H1 (cell line): ENCODE measurements around the gene OGT. TPM values are rescaled to one million over a fixed set of nuclear protein-coding genes. Genes with fewer than 3 reads are reported as not detected.

Experiments used
- CTCF ChIA-PET: fragments of 300-600 bp; sonication (Branson Sonifier 250); formaldehyde crosslinking; loops from one replicate; lab custom pipeline; 2021; ENCODE audit not compliant: partially characterized antibody; lab: Charles Lee
- POLR2A ChIA-PET: fragments of 300-600 bp; sonication (Branson Sonifier 250); formaldehyde crosslinking; loops from one replicate; lab custom pipeline; 2021; ENCODE audit warnings: inconsistent platforms; ENCODE audit not compliant: partially characterized antibody; lab: Charles Lee
- DNase-seq, 2 experiments: peaks; one replicate each; pipeline versions ENCODE4 v3.0.0 to v3.0.0-alpha.2; 2010 to 2022; ENCODE audit warnings: low spot score in 2 of 2, low read depth in 1 of 2, mixed read lengths in 1 of 2
- FAIRE-seq: peaks from 2 replicates; lab custom pipeline; 2011; peaks lifted over from hg19 to GRCh38; lab: Jason Lieb, UNC
- H2AFZ ChIP-seq: 2 replicates; pipeline ENCODE4 v1.8.1; 2012; ENCODE audit warnings: low read length, inconsistent platforms
- H2AK5ac ChIP-seq: 2 replicates; pipeline ENCODE4 v1.6.1; 2013; ENCODE audit warnings: low read depth, low read length
- H2BK120ac ChIP-seq: replicated peaks from 2 replicates; pipeline ENCODE3; 2013; ENCODE audit warnings: low read depth, low read length, inconsistent platforms
- H2BK12ac ChIP-seq: 2 replicates; pipeline ENCODE4 v1.6.1; 2013; ENCODE audit warnings: low read depth, low read length
- H2BK15ac ChIP-seq: 2 replicates; pipeline ENCODE4 v1.6.1; 2013; ENCODE audit warnings: low read length
- H2BK20ac ChIP-seq: 2 replicates; pipeline ENCODE4 v1.6.1; 2013; ENCODE audit warnings: low read length
- H2BK5ac ChIP-seq: 2 replicates; pipeline ENCODE4 v1.6.1; 2013; ENCODE audit warnings: low read depth, low read length
- H3K14ac ChIP-seq: 2 replicates; pipeline ENCODE4 v1.6.1; 2013; ENCODE audit warnings: inconsistent platforms; ENCODE audit not compliant: insufficient read length
- H3K18ac ChIP-seq: 2 replicates; pipeline ENCODE4 v1.6.1; 2013; ENCODE audit warnings: low read length; ENCODE audit errors: extremely low read depth
- H3K23ac ChIP-seq: 2 replicates; pipeline ENCODE4 v1.6.1; 2013; ENCODE audit warnings: inconsistent platforms; ENCODE audit not compliant: insufficient read length
- H3K23me2 ChIP-seq: 2 replicates; pipeline ENCODE4 v1.6.1; 2013; ENCODE audit warnings: low read depth, low read length
- H3K27ac ChIP-seq: 2 replicates; pipeline ENCODE4 v1.6.1; 2011; ENCODE audit warnings: low read depth, low read length, inconsistent platforms
- H3K27me3 ChIP-seq, 4 experiments: replicated peaks in 1 of 4; 1 replicate in 1 of 4; 2 replicates in 3 of 4; pipeline versions ENCODE4 v1.6.1 to v1.8.1; 2011 to 2013; ENCODE audit warnings: low read length in 3 of 4, mild to moderate bottlenecking in 3 of 4, inconsistent platforms in 2 of 4, mixed read lengths in 2 of 4, moderate library complexity in 1 of 4; ENCODE audit not compliant: control insufficient read depth in 3 of 4, insufficient read depth in 3 of 4; ENCODE audit errors: extremely low read depth in 1 of 4
- H3K36me3 ChIP-seq, 4 experiments: 2 replicates each; pipeline versions ENCODE4 v1.6.1 to v1.8.1; 2011 to 2013; ENCODE audit warnings: mild to moderate bottlenecking in 4 of 4, low read length in 3 of 4, moderate library complexity in 2 of 4, control low read depth in 1 of 4, inconsistent platforms in 1 of 4; ENCODE audit not compliant: insufficient read depth in 4 of 4, control insufficient read depth in 2 of 4
- H3K4ac ChIP-seq: replicated peaks from 2 replicates; pipeline ENCODE3; 2013; ENCODE audit warnings: low read length, low read depth, mixed read lengths, inconsistent platforms; ENCODE audit not compliant: insufficient read length
- H3K4me1 ChIP-seq, 4 experiments: replicated peaks in 1 of 4; 1 replicate in 1 of 4; 2 replicates in 3 of 4; pipeline versions ENCODE4 v1.6.1 to v1.8.1; 2011 to 2013; ENCODE audit warnings: low read length in 3 of 4, inconsistent platforms in 2 of 4, mixed read lengths in 1 of 4; ENCODE audit not compliant: insufficient read depth in 4 of 4, control insufficient read depth in 3 of 4
- H3K4me2 ChIP-seq, 2 experiments: 2 replicates each; pipeline versions ENCODE4 v1.6.1 to v1.8.1; 2011 to 2013; ENCODE audit warnings: low read depth in 2 of 2, low read length in 2 of 2, control low read depth in 1 of 2, inconsistent platforms in 1 of 2, mild to moderate bottlenecking in 1 of 2; ENCODE audit not compliant: insufficient read depth in 1 of 2
- H3K4me3 ChIP-seq, 4 experiments: fragments of 200-600, 300-600 bp in 1 of 4; sonication (generic), shearing (Covaris generic), sonication (Bioruptor Twin) in 1 of 4; 2 replicates each; pipeline versions ENCODE4 v1.5.1 to v1.8.1; 2011 to 2016; ENCODE audit warnings: low read length in 4 of 4, low read depth in 3 of 4, control low read depth in 2 of 4, inconsistent platforms in 2 of 4, mild to moderate bottlenecking in 2 of 4, mixed read lengths in 1 of 4, moderate library complexity in 1 of 4; ENCODE audit not compliant: insufficient read depth in 2 of 4; ENCODE audit errors: extremely low read depth in 1 of 4
- H3K56ac ChIP-seq: replicated peaks from 2 replicates; pipeline ENCODE3; 2013; ENCODE audit warnings: low read depth, mild to moderate bottlenecking, mixed read lengths, low read length, inconsistent platforms; ENCODE audit not compliant: insufficient read length
- H3K79me1 ChIP-seq: 2 replicates; pipeline ENCODE4 v1.6.1; 2013; ENCODE audit warnings: low read depth, low read length, control low read depth
- H3K79me2 ChIP-seq, 2 experiments: 2 replicates each; pipeline versions ENCODE4 v1.6.1 to v1.8.1; 2012 to 2013; ENCODE audit warnings: low read length in 2 of 2, mild to moderate bottlenecking in 2 of 2, inconsistent platforms in 1 of 2; ENCODE audit not compliant: insufficient read depth in 2 of 2, control insufficient read depth in 1 of 2
- H3K9ac ChIP-seq, 4 experiments: replicated peaks in 1 of 4; 1 replicate in 1 of 4; 2 replicates in 3 of 4; pipeline versions ENCODE4 v1.6.1 to v1.8.1; 2011 to 2013; ENCODE audit warnings: low read depth in 3 of 4, low read length in 3 of 4, control low read depth in 2 of 4, mild to moderate bottlenecking in 2 of 4, moderate library complexity in 2 of 4, inconsistent platforms in 1 of 4; ENCODE audit errors: extremely low read depth in 1 of 4
- H3K9me3 ChIP-seq, 2 experiments: 2 replicates each; pipeline versions ENCODE4 v1.6.1 to v1.8.1; 2012 to 2013; ENCODE audit warnings: mild to moderate bottlenecking in 2 of 2, moderate library complexity in 2 of 2, control low read depth in 1 of 2, inconsistent platforms in 1 of 2, low read depth in 1 of 2, low read length in 1 of 2, mixed read lengths in 1 of 2; ENCODE audit not compliant: insufficient read depth in 2 of 2
- H4K20me1 ChIP-seq, 2 experiments: replicated peaks in 1 of 2; 2 replicates each; pipeline versions ENCODE3 to v1.8.1; 2011 to 2013; ENCODE audit warnings: inconsistent platforms in 2 of 2, low read length in 2 of 2, mild to moderate bottlenecking in 1 of 2; ENCODE audit not compliant: insufficient read depth in 2 of 2, control insufficient read depth in 1 of 2
- H4K5ac ChIP-seq: 2 replicates; pipeline ENCODE4 v1.6.1; 2013; ENCODE audit warnings: low read length, low read depth, mixed read lengths, inconsistent platforms; ENCODE audit not compliant: insufficient read length
- H4K8ac ChIP-seq: 2 replicates; pipeline ENCODE4 v1.8.0; 2013; ENCODE audit warnings: mild to moderate bottlenecking, moderate library complexity, low read length, inconsistent platforms; ENCODE audit not compliant: insufficient read depth; ENCODE audit errors: extremely low read depth
- H4K91ac ChIP-seq: replicated peaks from 2 replicates; pipeline ENCODE3; 2013; ENCODE audit warnings: low read length, mixed read lengths, inconsistent platforms; ENCODE audit not compliant: insufficient read length
- GTF2F1 ChIP-seq: IDR thresholded peaks from 2 replicates; pipeline ENCODE4 v1.6.1; 2012; ENCODE audit warnings: low read depth, low read length, improper control_type of control experiment, borderline replicate concordance
- POLR2AphosphoS5 ChIP-seq: IDR thresholded peaks from 2 replicates; pipeline ENCODE4 v1.6.1; 2011; ENCODE audit warnings: low read depth, low read length
- SP1 ChIP-seq: IDR thresholded peaks from 2 replicates; pipeline ENCODE4 v1.6.1; 2011; ENCODE audit warnings: low read depth, low read length
- SP4 ChIP-seq: IDR thresholded peaks from 2 replicates; pipeline ENCODE4 v1.6.1; 2012; ENCODE audit warnings: low read length, inconsistent platforms
- WGBS, 2 experiments: shearing (Covaris generic) in 1 of 2; methylation state at CpG; one replicate each; pipeline versions ENCODE4 v1.1.6 to v1.1.7; 2013 to 2015; ENCODE audit warnings: low lambda C conversion rate in 2 of 2, mixed read lengths in 2 of 2, inconsistent platforms in 1 of 2, low coverage in 1 of 2, missing lambda C conversion rate in 1 of 2; ENCODE audit not compliant: insufficient replicate concordance in 2 of 2, insufficient coverage in 1 of 2, insufficient read length in 1 of 2; ENCODE audit errors: extremely low coverage in 1 of 2, missing lambda C conversion rate in 1 of 2; 5-methylcytosine and 5-hydroxymethylcytosine counted together
- polyA plus RNA-seq, 7 experiments: library from polyadenylated mRNA; depleted of rRNA in 3 of 7; stranded (reverse) in 5 of 7; unstranded in 2 of 7; fragments of >200 nt in 5 of 7; fragments of 200-250 nt in 2 of 7; gene quantifications; 1 replicate in 5 of 7; 2 replicates in 1 of 7; 4 replicates in 1 of 7; pipeline versions ENCODE4 v1.2.1 to v1.2.3, GENCODE V29; 2011 to 2013; ENCODE audit warnings: missing spikeins in 2 of 7, mixed read lengths in 2 of 7
- total RNA-seq: library from RNA; stranded (reverse); fragmentation: NEBNext Ultra II Directional; extraction: Animal tissue kit (Norgen Biotek cat#: 25700); gene quantifications from 2 replicates; pipeline ENCODE4 v1.2.1, GENCODE V29; 2021

OGT gene
- total and polyA plus RNA-seq, 2 of the 8 experiments (the other 6 are each of a cell fraction or from before 2014, with no cell fraction given), result 130 to 169 TPM

DNA sequence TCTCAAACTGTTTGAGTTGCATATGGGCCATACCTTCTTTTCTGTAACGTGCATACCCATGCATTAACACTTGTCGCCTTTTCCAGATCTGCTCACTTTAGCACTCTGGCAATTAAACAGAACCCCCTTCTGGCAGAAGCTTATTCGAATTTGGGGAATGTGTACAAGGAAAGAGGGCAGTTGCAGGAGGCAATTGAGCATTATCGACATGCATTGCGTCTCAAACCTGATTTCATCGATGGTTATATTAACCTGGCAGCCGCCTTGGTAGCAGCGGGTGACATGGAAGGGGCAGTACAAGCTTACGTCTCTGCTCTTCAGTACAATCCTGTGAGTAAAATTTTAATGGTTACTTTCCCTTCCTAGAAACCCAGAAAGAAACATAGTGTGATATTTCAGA lies 4.8 kb downstream of the OGT start:
- Histone ChIP-seq H3K9ac (no peak overlapping the region), H3K4me2 (no peak overlapping the region; a peak in 1 of 4 replicates), H3K36me3 (peaks cover 0 to 34% (median 2%) of the 10 kb centered on the region in 4 experiments; a peak in 2 of 8 replicates), H2BK20ac (no peak overlapping the region), H4K20me1 (peaks cover 20 to 22% of the 10 kb centered on the region in 2 experiments), H2BK12ac (no peak overlapping the region), H2BK5ac (no peak overlapping the region), H3K14ac (no peak overlapping the region), H2AFZ (no peak overlapping the region), H3K79me1 (no peaks in the 10 kb centered on the region), H3K27me3 (no peaks in the 10 kb centered on the region), H3K4me3 (no peak overlapping the region; a peak in 1 of 8 replicates), H2BK15ac (no peak overlapping the region), H3K56ac (no peak overlapping the region), H3K18ac (no peak overlapping the region), H2AK5ac (no peak overlapping the region), H3K4me1 (peaks cover 0 to 4% (median 1%) of the 10 kb centered on the region in 4 experiments; a peak in 2 of 7 replicates), H3K79me2 (peaks cover 48 to 99% of the 10 kb centered on the region in 2 experiments), H2BK120ac (no peak overlapping the region), H3K27ac (no peak overlapping the region), H3K23ac (no peak overlapping the region), H3K4ac (no peak overlapping the region), H4K8ac (no peak overlapping the region), H4K91ac (no peak overlapping the region), H3K23me2 (no peaks in the 10 kb centered on the region; the same call in 1 of the 2 replicates), H3K9me3 (no peaks in the 10 kb centered on the region), H4K5ac (no peak overlapping the region)
- TF ChIP-seq POLR2AphosphoS5 (no peak), SP4 (no peak), SP1 (no peak), GTF2F1 (no peak)
- DNase-seq (no peak), FAIRE-seq (no peak)
- 92% methylated on average over 9 of the region's 9 CpGs; no CpG with 5 or more reads in 1 of the 2 experiments for WGBS, 2 experiments
- ChIA-PET CTCF (interaction anchor here (0.6 to 1.4 kb wide), 2 partner anchors 69 to 172 kb away, joined by 3 to 4 read pairs; partner anchors contain the start of gene TAF1), POLR2A (interaction anchor here (1.0 kb wide), 1 partner anchor 11 kb away, joined by 3 read pairs; no protein-coding TSS in a partner anchor)
